OCI-LY1 (cell line): ENCODE measurements around the gene SYNPO2.

Experiments
- EZH2 ChIP-seq: fragments of 200-600 bp; sonication (generic), shearing (Covaris generic); IDR thresholded peaks from 2 replicates; pipeline ENCODE4 v1.8.0; 2017; ENCODE audit warnings: borderline replicate concordance, mixed run types, mild to moderate bottlenecking, antibody characterized with exemption, low read length, moderate library complexity, mixed read lengths
- TF ChIP-seq, protein P1 (sequence below): fragments of 200-600 bp; sonication (generic), shearing (Covaris generic); IDR thresholded peaks from 2 replicates; pipeline ENCODE4 v1.5.1; 2017; ENCODE audit warnings: mild to moderate bottlenecking, antibody characterized with exemption, low read length, moderate library complexity, mixed read lengths

DNA sequence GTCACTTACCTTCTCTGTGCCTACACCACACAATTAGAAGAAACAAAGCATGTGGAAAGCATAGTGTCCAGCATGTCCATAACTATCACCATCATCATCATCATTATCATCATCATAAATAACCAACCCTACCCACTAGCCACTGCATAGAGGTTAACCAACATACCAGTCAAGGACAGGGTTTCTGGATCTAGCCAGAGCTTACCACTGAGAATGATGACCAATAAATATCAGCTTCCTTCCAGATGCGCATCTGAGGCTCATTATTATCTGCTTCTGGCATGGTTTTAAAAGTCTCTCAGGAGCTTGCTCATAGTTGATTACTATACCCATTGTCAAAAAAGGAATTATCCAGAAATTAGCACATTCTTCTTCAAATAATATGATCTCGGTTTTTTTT, 221.5 kb downstream of the SYNPO2 start:
- TF ChIP-seq, protein P1, sequence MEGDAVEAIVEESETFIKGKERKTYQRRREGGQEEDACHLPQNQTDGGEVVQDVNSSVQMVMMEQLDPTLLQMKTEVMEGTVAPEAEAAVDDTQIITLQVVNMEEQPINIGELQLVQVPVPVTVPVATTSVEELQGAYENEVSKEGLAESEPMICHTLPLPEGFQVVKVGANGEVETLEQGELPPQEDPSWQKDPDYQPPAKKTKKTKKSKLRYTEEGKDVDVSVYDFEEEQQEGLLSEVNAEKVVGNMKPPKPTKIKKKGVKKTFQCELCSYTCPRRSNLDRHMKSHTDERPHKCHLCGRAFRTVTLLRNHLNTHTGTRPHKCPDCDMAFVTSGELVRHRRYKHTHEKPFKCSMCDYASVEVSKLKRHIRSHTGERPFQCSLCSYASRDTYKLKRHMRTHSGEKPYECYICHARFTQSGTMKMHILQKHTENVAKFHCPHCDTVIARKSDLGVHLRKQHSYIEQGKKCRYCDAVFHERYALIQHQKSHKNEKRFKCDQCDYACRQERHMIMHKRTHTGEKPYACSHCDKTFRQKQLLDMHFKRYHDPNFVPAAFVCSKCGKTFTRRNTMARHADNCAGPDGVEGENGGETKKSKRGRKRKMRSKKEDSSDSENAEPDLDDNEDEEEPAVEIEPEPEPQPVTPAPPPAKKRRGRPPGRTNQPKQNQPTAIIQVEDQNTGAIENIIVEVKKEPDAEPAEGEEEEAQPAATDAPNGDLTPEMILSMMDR: no peak
- no peak for TF ChIP-seq EZH2
